ENCODE results near the gene SUMO4. TPM values are rescaled to one million over a fixed set of nuclear protein-coding genes. Genes with fewer than 3 reads are reported as not detected.
A peak's percentile ranks its signal among the peaks of the same experiment; 100 is the strongest.

SUMO4 gene
- total RNA-seq, 1 donor from 2014 or later: 1.1 TPM

- no peaks in the 10 kb centered on the region for H3K36me3 Mint-ChIP-seq (ENCODE audit: low read depth)
- H3K4me3 Mint-ChIP-seq (ENCODE audit: unreplicated experiment): no peak overlapping the region
- H3K9me3 Mint-ChIP-seq (ENCODE audit: low read depth): no peaks in the 10 kb centered on the region
- H3K27ac Mint-ChIP-seq (ENCODE audit: unreplicated experiment): no peak overlapping the region
- TF ChIP-seq CTCF (IDR thresholded peaks at IDR 0.05): no peak
- DNase-seq (ENCODE audit: low spot score): no peak
- H3K4me1 Mint-ChIP-seq (ENCODE audit: low read depth): peaks cover 11% of the 10 kb centered on the region
- no peaks in the 10 kb centered on the region for H3K27me3 Mint-ChIP-seq (ENCODE audit: low read depth)
These were observed 28.5 kb downstream of the SUMO4 start for GRCh38 chr6:149428606-149429005.

GRCh38 chr6:149429427-149430360 is 29.6 kb downstream of the SUMO4 start:
- Mint-ChIP-seq H3K27me3 (ENCODE audit: low read depth) (no peaks in the 10 kb centered on the region), H3K36me3 (ENCODE audit: low read depth) (no peaks in the 10 kb centered on the region), H3K4me1 (ENCODE audit: low read depth) (peaks cover 3% of the 10 kb centered on the region), H3K4me3 (ENCODE audit: unreplicated experiment) (no peak overlapping the region), H3K27ac (ENCODE audit: unreplicated experiment) (no peak overlapping the region), H3K9me3 (ENCODE audit: low read depth) (no peaks in the 10 kb centered on the region)
- no peak for DNase-seq (ENCODE audit: low spot score)
- peak; percentile 64 for TF ChIP-seq CTCF (IDR thresholded peaks at IDR 0.05)

- Mint-ChIP-seq H3K9me3 (ENCODE audit: low read depth) (no peaks in the 10 kb centered on the region), H3K4me1 (ENCODE audit: low read depth) (peaks cover 3% of the 10 kb centered on the region), H3K27ac (ENCODE audit: unreplicated experiment) (no peak overlapping the region), H3K36me3 (ENCODE audit: low read depth) (no peaks in the 10 kb centered on the region), H3K27me3 (ENCODE audit: low read depth) (no peaks in the 10 kb centered on the region), H3K4me3 (ENCODE audit: unreplicated experiment) (peak overlapping the region; percentile 47)
- no peak for DNase-seq (ENCODE audit: low spot score)
- TF ChIP-seq CTCF (IDR thresholded peaks at IDR 0.05): peak; percentile 98
These were observed 32.1 kb downstream of the SUMO4 start for GRCh38 chr6:149431905-149432775.

- TF ChIP-seq CTCF (IDR thresholded peaks at IDR 0.05): no peak
- DNase-seq (ENCODE audit: low spot score): no peak
- Mint-ChIP-seq H3K9me3 (ENCODE audit: low read depth) (no peaks in the 10 kb centered on the region), H3K4me1 (ENCODE audit: low read depth) (peaks cover 3% of the 10 kb centered on the region), H3K27me3 (ENCODE audit: low read depth) (no peaks in the 10 kb centered on the region), H3K4me3 (ENCODE audit: unreplicated experiment) (no peak overlapping the region), H3K27ac (ENCODE audit: unreplicated experiment) (no peak overlapping the region), H3K36me3 (ENCODE audit: low read depth) (no peaks in the 10 kb centered on the region)
These were observed 33.3 kb downstream of the SUMO4 start for GRCh38 chr6:149433405-149433804.

GRCh38 chr6:149433881-149434280 is 33.8 kb downstream of the SUMO4 start:
- Mint-ChIP-seq H3K4me3 (ENCODE audit: unreplicated experiment) (no peak overlapping the region), H3K9me3 (ENCODE audit: low read depth) (no peaks in the 10 kb centered on the region), H3K36me3 (ENCODE audit: low read depth) (no peaks in the 10 kb centered on the region), H3K27ac (ENCODE audit: unreplicated experiment) (no peak overlapping the region), H3K4me1 (ENCODE audit: low read depth) (peaks cover 3% of the 10 kb centered on the region), H3K27me3 (ENCODE audit: low read depth) (no peaks in the 10 kb centered on the region)
- no peak for DNase-seq (ENCODE audit: low spot score)
- no peak for TF ChIP-seq CTCF (IDR thresholded peaks at IDR 0.05)

Measured in chondrocyte (in vitro differentiated cells).